HL-60 (cell line): ENCODE measurements around the gene PELI2.

Experiments used
- REST ChIP-seq: IDR thresholded peaks from 2 replicates; pipeline ENCODE4 v1.6.1; 2012; ENCODE audit warnings: low read depth; ENCODE audit not compliant: insufficient replicate concordance
- TF ChIP-seq, protein P1 (sequence below): IDR thresholded peaks from one replicate; pipeline ENCODE4 v1.5.1; 2011; ENCODE audit warnings: low read length, control low read depth, inconsistent platforms; ENCODE audit not compliant: insufficient read depth

DNA sequence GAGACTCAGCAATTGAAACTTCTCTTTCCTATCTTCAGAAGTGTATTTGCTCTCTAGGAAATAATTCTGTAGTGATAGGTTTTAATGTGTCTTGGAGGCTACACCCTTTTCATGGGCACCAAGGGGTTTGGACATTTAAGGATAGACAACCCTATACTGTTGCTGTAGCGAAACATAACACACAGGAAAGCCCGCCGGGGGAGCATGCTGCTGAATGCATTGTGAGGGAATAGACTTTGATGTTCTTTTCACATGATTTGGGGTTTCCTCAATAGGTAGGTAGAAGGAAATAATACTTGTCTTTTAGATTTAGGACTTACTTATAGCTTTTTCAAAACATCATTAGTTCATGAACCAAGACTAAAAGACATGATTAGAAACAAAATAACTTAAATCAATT lies 97.0 kb downstream of the PELI2 start:
- no peak for TF ChIP-seq REST
- TF ChIP-seq, protein P1, sequence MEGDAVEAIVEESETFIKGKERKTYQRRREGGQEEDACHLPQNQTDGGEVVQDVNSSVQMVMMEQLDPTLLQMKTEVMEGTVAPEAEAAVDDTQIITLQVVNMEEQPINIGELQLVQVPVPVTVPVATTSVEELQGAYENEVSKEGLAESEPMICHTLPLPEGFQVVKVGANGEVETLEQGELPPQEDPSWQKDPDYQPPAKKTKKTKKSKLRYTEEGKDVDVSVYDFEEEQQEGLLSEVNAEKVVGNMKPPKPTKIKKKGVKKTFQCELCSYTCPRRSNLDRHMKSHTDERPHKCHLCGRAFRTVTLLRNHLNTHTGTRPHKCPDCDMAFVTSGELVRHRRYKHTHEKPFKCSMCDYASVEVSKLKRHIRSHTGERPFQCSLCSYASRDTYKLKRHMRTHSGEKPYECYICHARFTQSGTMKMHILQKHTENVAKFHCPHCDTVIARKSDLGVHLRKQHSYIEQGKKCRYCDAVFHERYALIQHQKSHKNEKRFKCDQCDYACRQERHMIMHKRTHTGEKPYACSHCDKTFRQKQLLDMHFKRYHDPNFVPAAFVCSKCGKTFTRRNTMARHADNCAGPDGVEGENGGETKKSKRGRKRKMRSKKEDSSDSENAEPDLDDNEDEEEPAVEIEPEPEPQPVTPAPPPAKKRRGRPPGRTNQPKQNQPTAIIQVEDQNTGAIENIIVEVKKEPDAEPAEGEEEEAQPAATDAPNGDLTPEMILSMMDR = no peak
